GM21786 (cell line): Measurements from ENCODE around the gene SND1.

ENCODE experiments used
- ATAC-seq: cut with Tn5 transposase; IDR thresholded peaks from one replicate; pipeline ENCODE4 v1.9.1; 2021; ENCODE audit not compliant: unreplicated experiment

The SND1 gene

DNA sequence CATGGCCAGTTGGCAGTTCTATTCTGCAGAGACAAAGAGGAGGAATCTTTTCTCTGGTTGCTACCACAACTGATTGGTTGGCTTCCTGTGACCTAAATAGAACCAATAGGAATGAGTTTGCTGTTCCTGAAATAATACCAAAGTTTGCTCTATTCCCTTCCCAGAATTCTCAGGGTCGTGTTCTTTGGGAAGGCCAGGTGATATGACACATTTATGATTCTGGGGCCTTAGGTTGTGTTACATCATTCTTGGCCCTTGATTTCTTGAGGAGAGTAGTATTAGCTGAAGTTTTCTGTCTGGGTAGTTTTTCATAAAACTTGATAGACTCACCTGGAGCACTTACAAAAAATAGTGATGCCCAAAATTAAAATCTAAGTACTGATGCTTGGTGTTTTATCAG lies 207.3 kb downstream of the SND1 start:
- ATAC-seq, result no peak

DNA sequence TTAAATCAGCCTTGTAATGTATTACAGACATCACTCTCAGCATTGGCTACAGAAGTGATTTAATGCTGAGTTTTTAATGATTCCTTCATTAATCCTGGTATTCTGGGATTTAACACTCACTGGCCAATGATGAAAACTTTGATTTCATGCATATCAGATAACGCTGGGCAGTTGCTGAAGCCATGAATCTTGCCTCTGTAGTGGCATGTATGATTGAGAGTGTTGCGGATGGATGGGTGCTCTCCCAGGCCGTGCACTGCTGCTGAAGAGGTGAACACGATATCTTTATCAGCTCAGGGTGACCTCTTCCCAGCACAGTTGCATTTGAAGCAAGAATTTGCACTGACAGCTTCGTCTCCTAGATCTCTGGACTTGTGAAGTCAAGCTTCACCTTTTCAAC lies 210.5 kb downstream of the SND1 start:
- ATAC-seq, result no peak

DNA sequence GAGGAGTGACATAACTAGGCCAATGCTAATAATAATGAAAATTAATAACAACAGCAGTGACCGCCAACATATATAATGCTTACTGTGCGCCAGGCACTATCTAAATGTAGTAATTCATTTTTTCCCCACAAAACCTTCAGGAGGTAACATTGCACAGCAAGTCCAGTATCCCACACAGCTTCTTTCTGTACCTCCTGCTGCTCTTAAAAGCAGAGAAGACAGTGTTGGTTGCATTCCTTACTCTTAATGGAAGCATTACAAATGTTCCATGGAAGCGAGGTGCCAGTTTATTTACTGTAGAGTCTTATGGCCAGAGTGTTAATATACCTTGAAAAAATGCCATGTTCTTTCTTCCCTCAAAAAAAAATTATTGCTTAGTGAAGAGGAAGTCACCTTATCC lies 211.1 kb downstream of the SND1 start:
- ATAC-seq, result no peak

DNA sequence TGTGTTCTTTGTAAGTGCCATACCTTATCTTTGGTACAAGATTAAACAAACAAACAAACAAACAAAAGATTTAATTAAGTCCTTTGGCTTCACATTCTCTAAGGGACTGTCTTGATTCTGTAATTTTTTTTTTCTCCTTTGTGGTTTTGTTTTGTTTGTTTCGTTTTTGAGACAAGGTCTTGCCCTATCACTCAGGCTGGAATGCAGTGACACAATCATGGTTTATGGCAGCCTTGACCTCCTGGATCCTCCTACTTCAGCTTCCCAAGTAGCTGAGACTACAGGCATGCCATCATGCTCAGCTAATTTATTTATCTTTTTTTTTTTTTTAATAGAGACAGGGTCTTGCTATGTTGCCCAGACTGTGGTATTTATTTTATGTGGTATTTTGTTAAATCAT lies 213.5 kb downstream of the SND1 start:
- no peak for ATAC-seq

DNA sequence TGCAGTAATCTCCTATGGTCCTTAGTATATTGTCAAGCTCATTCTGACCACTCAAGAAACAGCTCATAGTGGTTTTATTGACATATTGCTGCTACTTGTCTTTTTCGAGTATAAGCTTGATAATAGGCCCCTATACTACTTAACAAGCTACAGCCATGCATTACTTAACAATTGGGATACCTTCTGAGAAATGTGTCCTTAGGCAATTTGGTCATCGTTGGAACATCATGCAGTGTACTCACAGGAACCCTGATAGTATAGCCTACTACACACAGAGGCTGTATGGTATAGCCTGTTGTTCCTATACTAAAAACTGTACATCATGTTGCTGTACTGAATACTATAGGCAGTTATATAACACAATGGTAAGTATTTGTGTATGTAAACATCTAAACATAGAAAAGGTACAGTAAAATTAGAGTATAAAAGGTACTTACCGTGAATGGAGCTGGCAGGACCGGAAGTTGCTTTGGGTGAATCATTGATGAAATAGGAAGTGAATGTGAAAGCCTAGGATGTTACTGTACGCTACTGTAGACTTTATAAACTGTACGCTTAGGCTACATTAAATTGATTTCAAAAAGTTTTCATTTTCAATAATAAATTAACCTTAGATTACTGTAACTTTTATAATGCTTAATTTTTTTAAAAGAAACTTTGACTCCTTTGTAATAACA lies 218.4 kb downstream of the SND1 start:
- peak; percentile 70 for ATAC-seq

DNA sequence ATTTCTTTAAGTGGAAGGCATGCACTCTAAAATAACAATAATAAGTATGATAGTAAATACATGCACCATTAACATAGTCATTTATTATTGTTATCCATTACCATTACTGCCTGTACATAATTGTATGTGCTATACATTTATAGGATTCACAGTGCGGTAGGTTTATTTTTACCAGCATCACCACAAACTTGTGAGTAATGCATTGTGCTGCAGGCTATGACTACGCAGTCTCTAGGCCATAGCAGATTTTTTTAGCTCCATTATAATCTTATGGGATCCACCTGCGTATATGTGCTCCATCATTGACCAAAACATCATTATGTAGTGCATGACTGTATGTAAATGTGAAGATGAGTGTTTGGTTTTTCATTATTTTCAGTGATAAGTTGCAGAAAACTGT lies 219.2 kb downstream of the SND1 start:
- ATAC-seq, result no peak

DNA sequence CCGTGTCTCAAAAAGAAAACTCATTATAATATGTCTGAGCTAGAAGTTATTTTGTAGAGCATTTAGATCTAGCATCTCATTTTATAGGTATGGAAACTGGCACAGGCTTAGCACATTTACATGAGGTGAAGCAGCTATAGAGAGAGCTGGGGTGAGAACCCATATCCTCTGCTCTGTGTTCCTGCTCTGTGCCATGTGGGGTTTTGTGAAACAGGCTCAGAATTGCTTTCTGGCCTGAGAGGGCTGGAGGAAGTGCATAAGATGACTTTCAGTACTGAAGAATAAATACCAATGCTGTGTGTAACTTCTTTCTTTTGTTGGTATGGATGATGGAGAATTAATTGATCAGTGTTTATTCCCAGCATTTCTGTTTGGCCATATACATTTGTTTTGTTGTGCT lies 220.1 kb downstream of the SND1 start:
- ATAC-seq, result peak; percentile 80

DNA sequence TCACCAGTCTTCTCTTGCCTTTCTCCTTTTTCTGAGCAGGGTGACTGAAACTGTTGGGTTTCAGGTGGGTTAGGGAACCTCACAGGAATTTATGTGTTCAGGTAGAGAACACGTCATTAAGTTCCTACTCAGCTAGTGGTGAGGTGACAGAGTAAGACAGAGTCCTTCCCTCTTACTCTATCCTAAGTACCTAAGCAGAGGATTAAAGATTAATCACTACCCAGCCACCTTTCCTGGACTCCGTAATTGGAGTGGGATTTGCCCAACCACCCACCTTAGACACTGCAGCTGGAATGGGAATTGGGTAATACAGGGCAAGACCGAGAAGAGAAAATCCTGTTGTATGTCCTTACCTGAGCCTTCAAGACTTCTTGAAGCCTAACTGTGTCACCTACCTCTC lies 221.2 kb downstream of the SND1 start:
- ATAC-seq, result no peak

DNA sequence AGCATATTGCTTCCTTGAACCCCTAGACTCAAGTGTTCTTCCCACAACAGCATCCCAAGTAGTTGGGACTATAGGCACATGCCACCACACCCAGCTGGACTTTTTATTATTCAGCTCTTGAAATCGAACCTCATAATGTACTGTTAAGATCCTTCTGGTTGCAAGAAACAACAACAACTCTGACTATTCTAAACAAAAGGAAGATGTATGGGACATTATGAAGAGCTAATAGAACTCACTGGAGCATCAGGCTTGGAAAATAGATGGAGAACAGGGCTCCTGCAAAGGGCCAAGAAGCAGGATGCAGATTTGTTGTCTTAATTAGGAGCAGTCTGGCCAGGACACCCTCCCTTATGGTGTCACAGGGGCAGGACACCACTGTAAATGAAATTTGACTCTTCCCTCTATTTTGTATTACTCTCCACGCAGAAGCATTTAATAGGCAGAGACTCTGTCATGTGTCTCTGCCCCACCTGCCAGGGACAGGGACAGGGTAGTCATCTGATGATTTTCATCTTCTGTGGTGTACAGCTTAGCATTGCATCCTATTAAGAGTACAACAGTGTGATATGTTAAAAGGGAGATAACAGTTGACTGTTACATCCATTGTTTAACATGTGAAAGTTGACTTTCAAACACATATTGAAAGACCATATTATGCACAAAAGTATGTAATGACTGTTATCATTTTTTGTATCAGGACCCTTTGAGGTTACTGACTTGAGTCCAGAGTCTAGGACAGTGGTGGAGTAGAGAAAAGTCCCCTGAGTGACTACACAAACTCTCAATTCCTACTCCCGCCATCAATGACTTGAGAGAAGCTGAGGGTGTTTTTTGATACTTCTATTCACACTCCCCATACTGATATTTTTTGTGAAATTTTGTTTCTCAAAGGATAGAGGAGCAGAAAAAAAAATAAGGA lies 222.0 kb downstream of the SND1 start:
- no peak for ATAC-seq

DNA sequence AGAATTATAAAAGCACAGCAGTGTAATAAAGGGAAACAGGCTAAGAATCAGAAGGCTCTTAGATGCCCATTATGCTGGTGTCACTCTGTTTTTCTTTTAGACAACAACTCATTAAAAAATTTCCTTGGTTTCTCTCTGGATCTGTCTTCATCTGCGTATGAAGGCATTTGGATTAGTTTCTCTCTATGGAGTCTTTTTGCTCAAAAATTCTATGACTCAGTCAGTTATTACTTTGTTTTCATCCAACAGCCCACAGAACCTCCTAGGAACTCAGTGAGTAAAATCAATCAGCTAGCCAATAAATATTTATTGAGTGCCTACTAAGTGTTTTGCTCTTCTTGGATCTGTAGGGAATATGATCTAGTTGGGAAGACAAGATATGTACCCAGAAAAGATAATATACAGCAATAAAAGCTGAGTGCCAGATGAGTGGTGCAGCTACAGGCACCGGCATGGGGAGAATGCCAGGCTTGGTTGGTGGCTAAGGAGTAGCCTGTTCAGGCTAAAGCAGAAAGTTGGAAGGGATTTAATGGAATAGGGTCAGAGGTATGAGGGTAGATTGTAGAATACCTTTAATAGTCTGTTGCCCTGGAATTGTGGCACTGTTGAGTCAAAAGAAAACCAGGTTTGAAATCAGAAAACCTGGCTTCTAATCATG lies 223.1 kb downstream of the SND1 start:
- no peak for ATAC-seq

DNA sequence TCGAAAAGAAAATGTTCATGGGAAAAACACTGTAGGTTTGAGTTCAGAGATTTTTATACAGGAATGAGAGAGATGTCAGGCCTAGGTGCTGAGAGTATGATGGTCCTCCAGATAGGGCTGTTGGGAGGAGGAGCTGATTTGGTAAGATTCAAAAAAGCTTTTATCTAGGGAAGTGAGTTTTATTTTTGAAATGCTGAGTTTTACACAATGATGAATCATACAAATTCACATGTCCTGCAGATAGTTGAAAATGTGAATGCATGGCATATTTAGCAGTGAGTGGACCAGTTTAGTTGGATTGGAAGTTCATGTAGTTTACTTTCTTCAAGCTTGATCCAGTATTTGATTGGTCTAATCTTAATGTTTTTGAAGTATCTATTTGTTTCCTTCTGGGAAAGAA lies 224.4 kb downstream of the SND1 start:
- ATAC-seq, result no peak

DNA sequence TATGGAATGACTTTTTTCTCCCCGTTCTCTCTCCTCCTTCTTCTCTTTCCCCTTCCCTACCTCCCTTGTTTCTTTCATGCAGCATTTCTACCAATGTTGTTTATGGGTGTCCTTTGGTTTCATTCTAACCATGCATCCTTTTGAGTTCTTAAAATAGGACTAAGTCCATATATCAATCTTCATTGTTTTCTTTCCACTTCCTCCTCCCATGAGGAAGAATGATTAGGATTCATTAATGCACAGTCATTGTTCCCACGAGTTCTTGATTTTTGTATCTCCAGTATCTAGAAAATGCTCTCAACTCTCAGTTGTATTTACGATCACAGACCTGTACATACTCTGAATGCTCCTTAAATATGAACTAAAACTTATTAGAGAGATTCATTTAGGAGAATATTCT lies 226.0 kb downstream of the SND1 start:
- ATAC-seq, result no peak

DNA sequence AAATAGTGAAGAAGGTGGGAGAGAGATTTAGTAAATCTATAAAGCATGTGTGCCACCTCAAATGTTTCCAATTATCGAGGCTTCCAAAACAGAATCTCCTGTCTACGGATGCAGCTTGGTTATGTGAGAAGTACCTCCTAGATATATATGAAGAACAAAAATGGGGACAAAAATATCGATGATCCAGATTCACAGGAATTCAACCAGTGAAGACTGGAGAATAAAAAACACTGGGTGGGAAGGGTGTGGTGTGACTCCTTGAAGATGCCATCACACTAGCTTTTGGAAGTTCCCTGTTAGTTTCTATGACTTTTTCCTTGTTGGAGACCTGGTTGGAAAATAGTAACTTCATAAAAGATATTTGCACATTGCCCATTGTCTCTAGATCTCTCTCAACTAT lies 226.8 kb downstream of the SND1 start:
- ATAC-seq, result no peak

DNA sequence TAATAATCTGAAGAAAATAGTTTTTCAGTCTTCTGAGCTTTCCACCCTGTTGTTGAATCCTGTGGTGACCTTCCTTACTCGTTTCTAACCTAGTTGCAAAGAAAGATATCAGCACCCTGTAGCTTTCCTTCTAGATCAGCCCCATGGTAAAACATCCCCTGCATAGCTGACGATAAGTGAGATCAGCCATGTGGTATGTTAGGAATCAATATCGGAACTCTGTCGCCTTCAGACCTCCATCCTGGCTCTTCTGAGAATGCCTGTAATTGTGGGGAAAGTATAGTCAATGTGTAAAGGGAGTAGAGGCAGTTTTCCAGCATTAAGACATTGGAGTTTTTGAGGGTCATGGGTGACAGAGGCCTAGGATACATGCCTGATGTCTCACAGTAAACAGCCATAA lies 227.4 kb downstream of the SND1 start:
- ATAC-seq, result no peak

DNA sequence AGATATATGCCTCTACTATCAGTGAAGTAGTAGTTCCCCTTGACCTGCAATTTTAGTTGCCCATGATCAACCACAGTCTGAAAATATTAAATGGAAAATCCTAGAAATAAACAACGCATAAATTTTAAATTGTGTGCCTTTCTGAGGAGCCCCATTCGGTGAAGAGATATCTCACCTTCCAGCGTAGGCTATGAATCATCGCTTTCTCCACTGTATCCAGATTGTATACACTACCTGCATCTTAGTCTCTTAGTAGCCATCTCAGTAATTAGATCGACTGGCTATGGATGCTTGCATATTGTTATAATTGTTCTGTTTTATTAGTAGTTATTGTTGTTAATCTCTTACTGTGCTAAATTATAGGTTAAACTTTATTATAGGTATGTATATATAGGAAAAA lies 227.9 kb downstream of the SND1 start:
- no peak for ATAC-seq

DNA sequence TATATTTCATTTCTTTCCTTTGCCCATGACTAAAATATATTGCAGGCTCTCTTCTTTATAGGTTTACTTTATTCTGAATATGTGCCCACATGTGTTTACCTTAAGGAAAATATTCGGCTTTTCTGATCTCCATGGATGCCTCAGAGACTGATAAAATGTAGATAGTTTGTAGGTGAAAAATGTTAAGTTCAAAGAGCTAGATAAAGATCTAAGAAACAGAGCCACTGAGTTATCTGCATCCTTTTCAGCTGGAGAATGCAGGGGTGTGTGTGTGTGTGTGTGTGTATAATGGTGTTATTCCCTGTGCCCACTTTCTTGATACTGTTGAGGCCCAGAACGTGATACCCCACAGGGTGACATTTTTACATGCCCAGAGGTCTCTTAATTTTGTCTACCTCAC lies 228.5 kb downstream of the SND1 start:
- ATAC-seq, result no peak

DNA sequence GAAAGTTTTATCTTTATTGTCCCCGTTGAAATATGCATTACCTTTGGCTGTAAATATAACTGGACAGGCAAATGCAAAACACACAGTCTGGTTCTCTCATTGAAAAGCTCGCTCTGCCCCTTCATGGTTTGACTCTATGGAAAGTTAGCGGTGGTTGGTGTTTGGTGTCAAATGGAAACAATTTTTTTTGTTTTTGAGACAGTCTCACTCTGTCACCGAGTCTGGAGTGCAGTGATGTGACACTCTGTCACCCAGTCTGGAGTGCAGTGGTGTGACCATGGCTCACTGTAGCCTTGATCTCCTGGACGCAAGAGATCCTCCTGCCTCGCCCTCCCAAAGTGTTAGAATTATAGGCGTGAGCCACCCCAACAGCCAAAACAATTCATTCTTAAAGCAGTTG lies 229.6 kb downstream of the SND1 start:
- ATAC-seq, result no peak

DNA sequence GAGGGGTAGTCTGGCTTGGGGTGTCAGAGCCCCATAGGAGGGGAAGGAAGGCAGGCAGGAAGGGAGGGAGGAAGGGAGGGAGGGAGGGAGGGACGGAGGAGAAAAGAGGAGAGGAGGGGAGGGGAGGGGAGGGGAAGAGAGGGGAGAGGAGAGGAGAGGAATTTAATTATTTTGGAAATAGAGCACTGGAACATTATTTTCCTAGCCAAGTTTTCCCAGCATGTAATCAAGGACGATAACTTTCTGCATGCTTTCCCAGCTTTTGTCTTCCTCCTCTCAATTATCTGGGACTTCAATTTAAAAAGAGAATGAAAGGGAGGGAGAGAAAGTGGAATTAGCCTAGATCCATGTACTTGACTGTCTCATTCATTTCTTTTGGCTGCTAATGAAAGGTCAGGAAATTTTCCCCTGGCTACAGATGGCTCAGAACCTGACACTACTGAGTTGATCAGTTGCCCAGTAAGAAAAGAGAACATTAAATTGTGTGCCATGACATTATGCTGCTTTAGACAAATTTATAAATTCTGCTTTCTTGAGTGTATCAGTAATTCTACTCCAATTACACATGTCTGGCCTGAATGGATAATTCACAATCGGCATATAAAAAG lies 230.4 kb downstream of the SND1 start:
- ATAC-seq, result no peak

DNA sequence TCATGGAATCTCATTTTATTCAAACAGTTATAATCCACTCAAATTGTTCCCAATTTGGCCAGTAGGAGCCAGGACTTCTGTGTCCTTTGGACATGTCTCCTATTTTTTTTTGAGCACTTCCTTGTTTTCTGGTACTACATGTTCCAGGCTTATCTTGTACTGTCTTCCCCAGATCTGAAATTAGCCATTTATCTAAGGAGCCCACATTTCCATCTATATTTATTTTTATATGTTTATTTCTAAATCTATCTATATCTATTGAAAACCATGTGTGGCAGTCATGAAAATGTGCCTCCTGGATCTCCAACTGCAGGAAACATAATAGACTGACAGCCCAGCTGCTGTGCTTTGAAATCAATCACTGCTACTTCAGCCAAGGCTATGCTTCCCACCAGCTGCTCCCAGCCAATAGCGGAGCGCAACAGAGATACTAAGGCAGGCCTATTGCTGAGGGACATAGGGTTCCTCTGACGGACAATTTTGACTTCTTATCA lies 232.1 kb downstream of the SND1 start:
- no peak for ATAC-seq

DNA sequence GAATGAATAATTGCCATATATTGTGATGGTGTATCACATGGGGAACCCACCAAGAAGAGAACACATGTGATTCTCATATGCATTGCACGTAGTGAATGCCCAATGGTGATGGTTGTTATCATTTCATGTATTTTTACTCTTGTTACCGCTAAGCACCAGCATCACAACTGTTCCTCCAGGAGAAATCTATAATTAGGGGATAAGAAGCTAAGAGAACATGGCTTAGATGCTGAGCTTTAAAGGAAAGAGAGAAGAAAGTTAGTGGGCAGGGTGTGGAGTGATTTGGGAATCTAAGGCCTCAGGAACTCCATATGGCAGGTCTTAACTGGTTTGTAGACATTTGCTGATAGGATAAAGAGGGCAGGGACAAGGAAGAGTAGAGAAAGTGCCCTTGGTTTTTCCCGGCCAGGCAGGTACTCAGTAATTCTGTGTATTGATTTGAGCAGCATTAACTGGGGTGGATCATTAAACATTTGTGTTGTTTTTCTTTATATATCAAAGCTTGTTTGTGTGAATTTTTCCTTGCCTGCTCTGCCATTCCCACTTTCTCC lies 233.3 kb downstream of the SND1 start:
- ATAC-seq, result no peak

DNA sequence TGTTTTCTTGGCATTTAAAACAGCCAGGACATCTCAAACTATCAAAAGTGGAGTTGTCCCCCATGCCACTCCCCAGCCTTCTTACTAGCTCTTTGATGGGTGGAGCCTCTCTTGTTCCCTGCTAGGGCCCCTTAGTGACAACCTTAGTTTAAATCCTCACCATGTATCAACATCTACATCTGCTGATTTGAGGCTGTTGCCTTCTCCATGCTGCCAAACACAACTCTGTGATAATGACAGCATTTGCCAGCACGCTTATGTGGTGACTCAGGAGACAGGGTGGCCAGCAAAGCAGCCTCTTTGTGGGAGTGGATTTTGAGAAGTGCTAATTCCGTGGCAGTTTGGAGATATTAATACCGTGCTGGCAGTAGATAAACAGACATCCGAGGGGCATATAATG lies 233.8 kb downstream of the SND1 start:
- no peak for ATAC-seq
